Measurements from ENCODE around the gene PSMC4.

GRCh38 chr19:39968789-39969188 is 2.2 kb upstream of the PSMC4 start:
- TF ChIP-seq CTCF (IDR thresholded peaks at IDR 0.05): no peak
- no peak for TF ChIP-seq POLR2A (IDR thresholded peaks at IDR 0.05)
